HG03135 (cell line): ENCODE measurements around the gene B3GALT6.

Experiments
- ATAC-seq: cut with Tn5 transposase; IDR thresholded peaks from one replicate; pipeline ENCODE4 v1.9.1; 2021; ENCODE audit warnings: mild to moderate bottlenecking, moderate library complexity; ENCODE audit not compliant: unreplicated experiment

The B3GALT6 gene

DNA sequence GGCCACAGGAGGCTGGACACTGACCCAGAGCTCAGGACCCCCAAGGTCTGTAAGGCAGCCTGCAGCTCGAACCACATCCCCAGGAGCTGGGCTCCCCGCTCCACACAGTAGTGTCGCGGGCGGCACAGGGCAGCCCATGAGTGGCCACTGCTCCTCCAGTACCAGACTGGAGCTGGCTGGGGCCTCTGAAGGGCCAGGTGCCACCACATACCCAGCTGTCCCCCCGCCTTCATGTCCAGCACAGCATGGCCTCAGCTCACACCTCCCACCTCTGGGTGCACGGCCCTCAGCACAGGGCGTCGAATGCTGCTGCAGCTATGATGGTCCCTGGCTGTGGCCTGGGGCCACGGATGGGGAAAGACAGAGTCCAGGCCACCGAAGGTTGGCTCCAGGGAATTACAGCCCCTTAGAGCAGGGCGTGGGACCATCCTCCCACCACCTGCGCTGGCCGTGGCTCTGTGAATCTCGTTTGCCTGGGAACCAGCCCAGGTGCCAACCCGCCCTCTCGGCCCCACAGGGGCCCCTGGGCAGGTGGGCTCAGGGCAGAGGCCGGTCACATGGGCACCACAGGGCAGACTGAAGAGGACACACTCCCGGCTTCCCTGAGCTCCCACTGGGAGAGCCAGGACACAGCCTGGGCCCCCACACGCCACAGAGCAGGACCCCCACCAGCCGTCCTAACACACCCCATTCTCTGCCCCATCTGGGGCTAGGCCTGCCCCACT, 16.0 kb upstream of the B3GALT6 start:
- ATAC-seq, result no peak

DNA sequence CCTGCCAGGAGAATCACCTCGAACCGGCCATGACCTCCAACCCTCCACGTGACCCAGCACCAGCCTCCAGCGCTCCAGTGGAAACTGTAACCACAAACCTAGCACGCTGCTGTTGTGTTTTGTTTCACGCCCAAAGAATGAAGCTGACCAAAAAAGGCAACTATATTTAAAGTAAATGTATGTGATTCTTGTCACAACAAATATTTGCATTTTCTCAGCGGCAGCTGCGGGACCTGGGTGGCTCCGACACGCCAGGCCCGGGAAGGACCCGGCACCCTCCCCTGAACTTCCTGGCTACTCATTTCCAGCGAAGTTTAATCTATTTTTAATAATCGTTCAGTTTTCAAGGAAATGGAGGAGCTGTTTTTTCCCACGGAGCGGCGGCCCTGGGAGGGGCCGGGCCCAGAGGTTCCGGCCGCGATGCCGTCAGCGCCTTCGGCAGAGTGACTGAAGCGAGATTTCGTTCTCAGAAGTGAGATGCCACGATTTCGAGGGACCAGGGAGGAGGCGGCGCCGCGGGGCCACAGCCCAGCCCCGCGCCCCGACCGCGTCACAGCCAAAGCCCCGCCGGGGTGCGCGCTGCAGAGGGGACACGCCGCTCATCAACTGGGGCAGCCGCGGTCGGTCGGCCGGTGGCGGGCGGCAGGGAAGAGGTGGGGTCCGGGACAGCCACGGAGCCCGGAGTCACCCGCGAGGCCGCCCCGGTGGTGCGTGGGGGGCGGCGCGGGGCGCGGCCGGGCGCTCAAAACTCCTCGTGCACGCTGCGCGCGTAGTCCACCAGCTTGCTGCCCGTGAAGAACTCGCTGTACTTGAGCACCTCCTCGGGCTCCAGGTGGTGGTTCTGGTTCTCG, 15.0 kb upstream of the B3GALT6 start:
- no peak for ATAC-seq

DNA sequence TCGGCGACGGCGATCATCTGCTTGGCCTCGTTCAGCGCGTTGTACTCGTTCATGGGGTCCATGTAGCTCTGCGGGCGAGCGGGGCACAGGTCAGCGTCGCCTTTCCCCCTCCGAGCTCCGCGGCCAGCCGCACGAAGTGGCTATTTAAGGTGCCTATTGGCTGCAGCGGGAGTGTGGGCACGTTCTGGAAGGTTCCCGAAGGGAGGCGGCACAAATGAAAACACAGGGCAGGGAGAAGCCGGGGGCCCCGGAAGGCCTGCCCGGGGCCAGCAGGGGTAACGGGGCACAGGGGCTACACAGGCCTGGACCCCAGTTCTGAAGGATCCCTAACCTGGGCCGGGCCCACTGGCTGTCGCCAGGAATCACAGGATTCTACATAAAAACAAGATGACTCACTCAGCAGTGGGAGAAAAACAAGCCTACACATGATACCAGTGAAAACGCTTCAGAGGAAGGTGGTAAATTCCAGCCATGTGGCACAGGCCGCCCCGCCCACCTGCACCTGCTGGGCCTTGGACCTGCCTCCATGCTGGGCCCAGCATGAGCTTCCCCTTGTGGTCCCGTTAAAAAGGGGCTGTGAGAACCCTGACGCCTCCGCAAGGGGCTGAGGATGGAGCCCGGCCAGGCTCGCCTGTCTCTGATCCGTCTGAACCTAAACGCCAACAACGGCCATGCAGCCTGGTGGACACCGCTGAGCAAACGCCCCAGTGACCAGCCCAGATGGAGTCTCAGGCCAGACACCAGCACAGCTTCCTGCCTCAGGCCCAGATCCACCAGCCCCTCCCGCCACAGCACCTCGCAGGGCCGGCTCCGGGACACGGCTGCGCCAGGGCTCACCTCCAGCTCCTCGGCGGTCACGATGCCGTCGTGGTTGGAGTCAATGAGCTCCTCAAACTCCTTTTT, 14.2 kb upstream of the B3GALT6 start:
- ATAC-seq, result no peak

DNA sequence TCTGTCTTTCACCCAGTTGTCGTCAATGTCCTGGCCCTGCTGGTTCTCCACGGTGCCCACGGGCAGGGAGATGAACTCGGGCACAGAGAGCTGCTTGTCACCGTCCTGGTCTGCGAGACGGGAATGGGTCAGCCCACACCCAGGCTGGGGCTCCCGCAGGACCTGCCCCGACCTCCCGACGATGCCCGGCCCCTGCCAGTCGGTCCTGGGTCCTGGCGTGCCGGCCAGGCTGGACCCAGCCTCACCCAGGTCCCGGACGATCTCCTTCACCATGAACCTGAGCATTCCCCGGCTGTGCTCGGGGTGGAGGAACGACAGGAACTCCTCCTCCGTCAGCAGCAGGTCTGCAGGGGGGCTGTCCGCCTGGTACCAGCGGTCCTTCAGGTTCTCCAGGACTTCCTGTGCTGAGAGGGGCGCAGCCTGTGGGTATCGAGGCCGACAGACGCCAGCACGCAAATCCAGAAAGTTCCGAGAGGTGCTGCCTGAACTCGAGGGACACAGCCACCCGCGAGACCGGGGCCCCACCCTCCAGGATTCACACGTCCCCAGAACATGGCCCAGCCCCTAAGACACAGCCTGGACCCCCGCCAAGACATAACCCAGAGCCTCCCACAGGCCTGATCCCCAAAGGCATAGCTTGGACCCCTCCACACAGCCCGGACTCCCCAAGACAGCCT, 13.4 kb upstream of the B3GALT6 start:
- no peak for ATAC-seq

DNA sequence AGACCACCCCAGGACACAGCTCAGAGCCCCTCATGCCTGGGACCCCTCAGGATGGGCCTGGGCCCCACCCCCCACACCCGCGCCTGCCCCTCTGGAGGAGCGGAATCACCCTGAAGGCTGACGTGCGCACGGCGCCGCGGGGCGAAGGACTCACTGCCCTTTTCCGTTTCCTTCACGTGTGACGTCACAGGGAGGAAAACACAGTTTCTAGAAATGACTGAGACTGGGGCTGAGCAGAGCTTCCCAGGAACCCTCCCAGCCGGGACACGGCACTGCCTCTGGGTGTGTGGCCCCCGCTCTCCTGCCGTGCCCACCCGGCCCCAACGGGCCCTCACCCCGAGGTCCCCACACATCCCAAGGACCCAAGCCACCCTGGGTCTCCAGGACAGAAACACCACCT, 12.7 kb upstream of the B3GALT6 start:
- no peak for ATAC-seq

DNA sequence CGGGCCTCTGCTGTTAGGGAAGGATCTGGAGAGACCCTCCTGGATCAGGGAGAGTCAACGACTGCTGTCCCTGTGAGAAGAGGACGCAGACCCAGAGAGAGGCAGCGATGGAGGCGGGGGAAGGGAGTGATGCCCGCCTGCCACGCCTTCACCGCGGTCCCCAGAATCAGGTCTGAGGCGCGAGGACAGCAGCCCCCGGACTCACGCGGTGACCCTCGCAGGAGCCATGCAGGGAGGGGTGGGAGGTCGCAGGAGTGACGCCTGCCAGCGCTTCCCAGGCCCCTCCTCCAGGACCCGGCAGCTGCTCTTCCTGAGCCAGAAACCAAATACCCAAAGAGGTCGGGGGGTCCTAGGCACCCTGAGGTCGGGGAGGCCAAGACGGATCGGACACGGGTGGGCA, 11.8 kb upstream of the B3GALT6 start:
- no peak for ATAC-seq

DNA sequence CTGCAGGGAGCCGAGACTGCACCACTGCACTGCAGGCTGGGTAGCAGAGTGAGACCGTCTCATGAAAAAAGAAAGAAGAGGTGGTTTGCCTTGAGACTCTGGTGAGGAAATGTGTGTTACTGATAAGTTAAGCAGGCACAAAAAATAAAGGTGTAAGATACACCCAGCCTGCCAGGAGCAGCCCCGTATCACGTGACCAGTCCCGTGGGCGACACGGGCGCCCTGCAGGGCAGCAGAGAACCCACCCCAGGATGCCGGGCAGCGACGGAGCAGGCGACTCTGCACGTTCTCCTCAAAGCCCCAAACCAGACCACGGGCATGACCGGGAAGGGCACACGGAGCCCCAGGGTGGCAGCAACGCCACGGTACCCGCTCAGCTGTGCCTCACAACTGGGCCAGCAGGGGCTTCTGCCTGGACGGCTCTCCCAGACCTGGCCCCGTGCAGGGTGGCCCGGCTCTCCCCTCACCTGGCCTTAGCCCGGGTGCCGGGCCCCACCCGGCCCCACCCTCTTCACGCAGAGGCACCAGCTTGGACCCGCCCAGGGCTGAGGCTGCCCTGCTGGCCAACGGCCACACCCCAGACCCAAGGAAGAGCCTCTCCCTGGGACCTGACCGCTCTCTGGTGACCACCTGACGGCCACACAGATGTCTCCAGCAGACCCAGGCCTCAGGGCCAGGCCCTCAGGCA, 10.0 kb upstream of the B3GALT6 start:
- ATAC-seq, result no peak

DNA sequence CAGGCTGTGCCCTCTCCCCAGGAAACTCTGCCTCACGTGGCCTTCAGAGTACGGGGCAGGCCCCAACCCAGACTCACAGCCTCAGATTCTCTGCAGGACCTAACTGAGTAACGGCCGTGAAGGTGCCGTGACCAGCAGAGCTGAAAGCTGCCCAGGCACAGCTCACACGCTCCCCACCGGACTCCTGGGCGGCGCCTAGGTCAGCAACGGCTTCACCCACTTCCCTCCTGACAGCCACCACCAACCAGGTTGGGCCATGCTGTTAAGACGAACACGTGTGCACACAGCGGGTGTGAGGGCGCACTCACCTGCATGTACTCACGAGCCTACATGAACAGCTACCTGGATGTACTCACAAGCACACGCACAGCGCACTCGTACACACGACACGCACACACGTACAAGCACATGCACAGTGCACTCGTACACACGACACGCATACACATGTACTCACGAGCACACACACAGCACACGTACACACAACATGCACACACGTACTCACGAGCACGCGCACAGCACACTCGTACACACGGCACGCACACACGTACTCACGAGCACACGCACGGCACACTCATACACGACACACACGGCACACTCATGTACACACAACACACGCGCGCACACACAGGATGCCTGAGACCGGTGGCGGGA, 9.3 kb upstream of the B3GALT6 start:
- ATAC-seq, result no peak

DNA sequence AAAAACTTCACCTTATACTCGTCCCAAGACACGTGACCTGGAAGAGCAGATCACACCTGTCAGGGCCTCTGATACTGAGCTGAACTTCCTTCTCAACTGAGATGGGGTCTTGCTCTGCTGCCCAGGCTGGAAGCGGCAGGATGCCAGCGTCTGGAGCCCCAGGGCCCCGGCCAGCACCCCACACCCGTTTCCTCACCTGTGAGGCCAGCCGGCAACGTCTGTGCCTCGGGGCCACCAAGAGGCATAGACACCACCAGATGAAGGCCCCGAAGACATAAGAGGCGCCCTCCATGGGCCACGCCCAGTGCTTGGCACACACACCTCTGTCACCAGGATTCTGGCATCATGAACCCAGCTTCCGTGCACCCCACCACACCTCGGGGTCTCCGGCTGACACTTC, 8.7 kb upstream of the B3GALT6 start:
- ATAC-seq, result no peak

DNA sequence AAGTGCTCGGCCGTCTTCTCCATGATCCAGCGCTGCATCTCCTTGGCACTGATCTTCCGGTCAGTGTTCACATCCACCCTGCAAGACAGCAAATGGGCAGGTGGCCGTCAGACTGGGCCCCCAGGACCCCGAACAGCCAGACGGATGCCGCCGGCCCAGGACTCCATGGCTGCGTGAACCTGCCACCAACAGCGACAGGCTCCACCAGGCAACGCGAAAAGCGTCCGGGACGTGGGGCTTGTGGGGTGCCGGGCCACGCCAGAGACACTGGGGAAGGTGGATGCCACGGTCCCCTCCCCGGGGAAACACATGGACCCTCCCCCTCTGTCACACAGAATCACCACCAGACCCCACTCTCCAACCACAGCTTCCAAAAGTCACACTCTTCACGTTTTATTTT, 8.1 kb upstream of the B3GALT6 start:
- no peak for ATAC-seq

DNA sequence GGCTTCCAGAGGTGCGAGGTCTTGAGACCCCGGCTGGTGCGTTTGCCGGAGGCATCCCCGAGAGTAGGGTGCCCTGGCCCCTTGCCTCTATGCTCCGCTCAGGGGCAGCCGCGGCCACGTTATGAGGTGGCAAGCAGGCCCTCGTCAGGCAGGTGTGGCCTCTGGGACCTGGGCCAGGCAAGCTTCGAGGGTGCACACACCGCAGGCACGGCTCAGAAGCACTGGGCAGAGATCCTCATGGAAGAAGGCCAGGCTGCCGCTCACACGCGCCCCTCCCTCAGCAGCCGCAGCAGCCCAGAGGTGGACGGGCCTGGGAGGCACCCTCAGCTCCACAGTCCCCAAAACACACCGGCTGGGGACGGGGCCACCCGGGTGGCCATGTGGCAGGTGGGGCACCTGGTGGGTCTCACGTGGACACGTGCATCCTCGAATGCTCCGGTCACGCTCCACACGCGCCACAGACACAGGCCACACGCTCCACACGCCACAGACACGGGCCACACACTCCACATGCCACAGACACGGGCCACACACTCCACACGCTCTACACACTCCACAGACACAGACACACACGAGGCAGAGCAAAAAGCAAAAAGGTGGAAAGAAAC, 6.7 kb upstream of the B3GALT6 start:
- ATAC-seq, result no peak

DNA sequence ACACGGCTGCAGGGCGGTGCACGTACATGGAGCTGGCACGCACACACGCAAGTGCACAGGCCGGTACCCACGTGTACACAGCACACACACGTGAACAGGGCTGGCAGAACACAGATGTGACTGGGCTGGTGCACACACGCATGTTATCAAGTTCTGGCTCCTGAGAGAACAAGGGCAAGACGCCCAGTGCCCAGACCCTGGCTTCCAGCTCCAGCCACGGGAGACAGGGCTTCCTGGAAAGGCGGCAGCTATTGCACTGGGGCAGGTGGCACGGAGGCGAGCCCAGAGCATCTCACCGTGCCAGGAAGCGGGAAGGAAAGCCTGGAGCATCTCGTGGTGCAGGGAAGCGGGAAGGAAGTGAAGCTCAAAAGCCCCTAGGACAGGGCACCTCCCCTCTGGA, 6.1 kb upstream of the B3GALT6 start:
- ATAC-seq, result no peak

DNA sequence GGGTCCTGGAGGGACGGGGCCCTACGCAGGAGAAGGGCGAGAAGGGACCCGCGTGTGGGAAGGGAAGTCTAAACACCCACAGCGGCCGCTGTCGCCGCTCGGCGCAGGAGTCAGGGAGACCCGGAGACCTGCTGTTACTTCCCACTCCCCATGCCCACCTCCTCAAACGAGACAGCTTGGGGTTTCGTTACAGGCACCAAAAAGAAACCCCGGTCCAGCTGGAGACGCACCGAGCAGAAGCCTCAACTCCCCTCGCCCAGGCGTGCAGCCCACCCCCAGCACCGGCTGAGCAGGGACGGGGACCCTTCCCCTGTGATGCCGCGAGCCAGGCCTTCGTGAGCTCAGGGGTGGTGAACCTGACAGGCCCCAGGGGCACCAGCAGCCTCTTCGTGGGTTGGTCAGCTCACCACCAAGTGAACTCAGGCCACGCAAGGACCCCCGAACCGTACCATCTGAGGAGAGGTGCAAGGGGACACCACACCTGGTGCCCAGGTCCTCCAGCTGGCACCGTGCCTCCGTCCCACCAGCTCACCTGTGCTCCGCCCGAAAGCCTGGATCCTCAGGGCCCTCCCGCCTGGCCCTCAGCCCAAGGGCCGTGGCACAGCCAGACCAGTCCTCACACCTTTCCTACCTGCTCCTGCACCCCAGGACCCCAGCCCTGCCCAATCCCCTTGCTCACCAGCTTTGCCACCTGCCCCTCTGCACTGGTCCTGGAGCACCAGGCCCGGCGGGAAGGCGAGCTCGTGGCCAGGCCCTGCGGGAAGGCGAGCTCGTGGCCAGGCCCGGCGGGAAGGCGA, 5.3 kb upstream of the B3GALT6 start:
- ATAC-seq, result no peak

DNA sequence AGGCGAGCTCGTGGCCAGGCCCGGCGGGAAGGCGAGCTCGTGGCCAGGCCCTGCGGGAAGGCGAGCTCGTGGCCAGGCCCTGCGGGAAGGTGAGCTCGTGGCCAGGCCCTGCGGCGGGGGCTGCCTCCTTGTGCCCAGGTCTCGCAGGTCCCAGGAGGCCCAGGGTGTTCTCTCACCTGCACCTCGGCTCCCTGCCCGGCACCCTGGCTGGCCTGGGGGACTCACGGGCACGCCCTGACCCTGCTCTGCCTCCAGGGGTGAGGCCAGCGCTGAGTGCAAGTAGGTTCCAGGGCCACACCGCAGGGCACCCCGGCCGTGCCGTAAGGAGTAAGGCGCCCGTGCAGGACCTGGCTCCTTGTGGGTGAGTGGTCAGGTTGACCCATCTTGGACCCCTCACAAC, 4.7 kb upstream of the B3GALT6 start:
- ATAC-seq, result no peak

DNA sequence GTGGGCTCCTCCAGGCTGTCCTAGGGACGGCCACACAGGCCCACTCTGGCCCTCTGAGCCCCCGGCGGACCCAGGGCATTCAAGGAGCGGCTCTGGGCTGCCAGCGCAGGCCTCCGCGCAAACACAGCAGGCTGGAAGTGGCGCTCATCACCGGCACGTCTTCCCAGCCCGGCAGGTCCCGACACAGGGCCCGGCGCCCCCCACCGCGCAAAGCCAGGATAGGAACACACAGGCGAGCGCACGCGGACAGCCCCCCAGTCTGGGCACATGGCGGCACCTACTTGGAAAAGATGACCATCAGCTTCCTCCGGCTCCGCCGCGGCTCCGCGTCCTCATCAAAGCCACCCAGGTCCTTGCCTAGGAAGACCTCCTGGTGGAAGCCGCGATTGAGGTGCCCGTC, 3.9 kb upstream of the B3GALT6 start:
- no peak for ATAC-seq

DNA sequence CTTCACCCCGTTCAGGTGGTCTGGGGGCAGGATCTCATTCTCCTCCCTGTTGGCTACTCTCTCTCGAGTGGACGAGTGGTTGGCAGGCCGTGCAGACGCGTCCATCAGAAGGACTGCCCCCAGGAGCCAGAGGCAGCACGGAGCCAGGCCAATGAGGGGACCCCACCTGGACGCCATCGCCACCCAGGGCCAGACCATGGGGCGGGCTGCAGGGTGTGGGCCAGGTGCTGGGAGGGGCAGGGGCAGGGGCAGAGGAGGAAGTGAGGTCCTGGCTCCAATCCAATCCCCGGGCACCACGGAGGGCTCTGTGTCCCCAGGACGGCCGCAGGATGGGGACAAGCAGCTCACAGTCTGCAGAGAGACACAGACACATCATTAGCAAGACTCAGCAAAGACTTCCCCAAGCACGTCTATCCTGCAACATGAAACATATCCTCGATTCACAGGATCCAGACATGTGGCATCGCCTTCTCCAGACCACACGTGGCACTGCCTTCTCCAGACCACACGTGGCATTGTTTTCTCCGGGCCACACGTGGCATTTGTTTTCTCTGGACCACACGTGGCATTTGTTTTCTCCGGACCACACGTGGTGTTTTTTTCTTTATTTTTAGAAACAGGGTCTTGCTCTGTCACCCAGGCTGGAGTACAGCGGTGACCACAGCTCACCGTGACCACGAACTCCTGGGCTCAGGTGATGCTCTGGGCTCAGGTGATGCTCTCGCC, 3.3 kb upstream of the B3GALT6 start:
- ATAC-seq, result no peak

DNA sequence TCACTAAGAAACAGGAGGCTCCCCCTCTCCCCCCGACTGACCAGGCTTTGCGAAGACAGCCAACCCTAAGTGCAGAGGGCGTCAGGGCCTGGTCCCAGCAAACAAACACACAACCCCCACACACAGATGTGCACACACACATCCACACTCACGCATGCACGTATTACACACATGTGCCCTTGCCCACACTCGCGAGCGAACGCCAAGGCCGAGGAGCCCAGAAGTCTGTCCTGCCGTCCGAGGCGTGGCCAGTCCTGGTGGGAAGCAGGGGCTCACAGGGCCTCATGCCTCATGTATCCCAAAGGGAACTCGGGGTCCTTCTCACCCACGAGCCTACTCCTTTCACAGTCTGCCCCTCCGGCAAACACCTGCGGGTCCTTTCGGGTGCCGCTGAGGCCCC, 2.3 kb upstream of the B3GALT6 start:
- no peak for ATAC-seq
